DOHH2 (cell line): Measurements from ENCODE around the gene ACO1.

ENCODE experiments used
- CTCF ChIP-seq: fragments of 200-600 bp; sonication (generic); IDR thresholded peaks from one replicate; pipeline ENCODE4 v1.5.1; 2014; ENCODE audit warnings: antibody characterized with exemption, mild to moderate bottlenecking, low read depth, low read length; ENCODE audit not compliant: poor library complexity, severe bottlenecking
- EZH2phosphoT487 ChIP-seq: fragments of 200-600 bp; sonication (generic); IDR thresholded peaks from 2 replicates; pipeline ENCODE4 v1.6.1; 2017; ENCODE audit warnings: borderline replicate concordance, mild to moderate bottlenecking, antibody characterized with exemption, low read length, moderate library complexity, mixed read lengths

DNA sequence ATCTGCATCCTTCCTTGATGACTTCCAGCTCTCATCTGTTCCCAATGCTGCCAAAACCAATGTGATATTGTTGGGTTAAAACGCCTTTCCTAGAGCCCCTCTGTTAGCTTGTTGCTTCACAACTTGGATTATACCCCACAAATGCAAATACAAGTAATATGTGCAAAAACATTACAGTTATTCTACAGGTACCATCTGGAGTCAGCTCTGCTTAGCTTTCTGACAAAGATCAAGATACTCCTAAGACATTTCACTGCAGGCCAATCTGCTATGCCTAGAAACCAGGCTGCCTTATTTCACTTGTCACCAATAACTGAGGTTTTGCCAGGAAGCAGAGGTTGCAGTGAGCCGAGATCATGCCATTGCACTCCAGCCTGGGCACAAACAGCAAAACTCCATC lies 36.9 kb upstream of the ACO1 start:
- TF ChIP-seq CTCF (no peak), EZH2phosphoT487 (no peak)
